ENCODE measurements around the gene DDA1. TPM values are rescaled to one million over a fixed set of nuclear protein-coding genes. Genes with fewer than 3 reads are reported as not detected.

DDA1 gene
- total and polyA plus RNA-seq, 2 of the 13 experiments (the other 11 are each of a cell fraction or from before 2014, with no cell fraction given): 24.5 to 26.0 TPM

GRCh38 chr19:17305517-17306284 is 3.7 kb upstream of the DDA1 start, which contains the start of gene MRPL34 (continued):
- TF ChIP-seq ZBTB2 (CRISPR knock-in tag; IDR thresholded peaks at IDR 0.05; ENCODE audit: low read depth) (no peak), ARNTL (CRISPR knock-in tag; IDR thresholded peaks at IDR 0.05) (no peak), ZFAT (CRISPR knock-in tag; conservative IDR thresholded peaks at IDR 0.05) (0 out of 2 replicates have a peak, but pooled peaks have one; percentile 28), ETV5 (CRISPR knock-in tag; IDR thresholded peaks at IDR 0.05; ENCODE audit: borderline replicate concordance) (peak; percentile 87; the same call in 1 of the 2 replicates), ZFP82 (CRISPR knock-in tag; IDR thresholded peaks at IDR 0.05; ENCODE audit: borderline replicate concordance) (peak; percentile 78; the same call in 1 of the 2 replicates), TMF1 (CRISPR knock-in tag; IDR thresholded peaks at IDR 0.05; ENCODE audit: low read depth) (no peak), CC2D1A (CRISPR knock-in tag; IDR thresholded peaks at IDR 0.05) (0 out of 2 replicates have a peak, but pooled peaks have one; percentile 59), CCAR2 (optimal IDR thresholded peaks at IDR 0.05; ENCODE audit: low read depth, low read length) (no peak), ZNF644 (CRISPR knock-in tag; IDR thresholded peaks at IDR 0.05; ENCODE audit: low read depth) (no peak), ZNF17 (CRISPR knock-in tag; IDR thresholded peaks at IDR 0.05) (no peak), GATA4 (IDR thresholded peaks at IDR 0.05; ENCODE audit: borderline replicate concordance, low read depth) (no peak), MLX (CRISPR knock-in tag; IDR thresholded peaks at IDR 0.05) (no peak), ZNF12 (CRISPR knock-in tag; IDR thresholded peaks at IDR 0.05) (0 out of 2 replicates have a peak, but pooled peaks have one; percentile 35), ZFP1 (CRISPR knock-in tag; IDR thresholded peaks at IDR 0.05) (no peak), DNMT3B (CRISPR knock-in tag; conservative IDR thresholded peaks at IDR 0.05) (0 out of 2 replicates have a peak, but pooled peaks have one; percentile 25), TP53 (CRISPR knock-in tag; conservative IDR thresholded peaks at IDR 0.05) (peak; percentile 80; the same call in 1 of the 2 replicates), CBFB (CRISPR knock-in tag; IDR thresholded peaks at IDR 0.05) (no peak), ZNF614 (CRISPR knock-in tag; IDR thresholded peaks at IDR 0.05; ENCODE audit: borderline replicate concordance) (peak; percentile 37; the same call in 1 of the 2 replicates), HOXA9 (CRISPR knock-in tag; IDR thresholded peaks at IDR 0.05; ENCODE audit: borderline replicate concordance) (no peak), ZNF766 (CRISPR knock-in tag; IDR thresholded peaks at IDR 0.05; ENCODE audit: borderline replicate concordance) (peak; percentile 50; the same call in 1 of the 2 replicates), ARNT (IDR thresholded peaks at IDR 0.05) (no peak), SMC3 (IDR thresholded peaks at IDR 0.05; ENCODE audit: low read length) (no peak; the same call in 1 of the 2 replicates), EEA1 (CRISPR knock-in tag; IDR thresholded peaks at IDR 0.05; ENCODE audit: borderline replicate concordance) (peak; percentile 52; the same call in 1 of the 2 replicates), MATR3 (CRISPR knock-in tag; IDR thresholded peaks at IDR 0.05) (no peak)
- TF ChIP-seq, protein P1, sequence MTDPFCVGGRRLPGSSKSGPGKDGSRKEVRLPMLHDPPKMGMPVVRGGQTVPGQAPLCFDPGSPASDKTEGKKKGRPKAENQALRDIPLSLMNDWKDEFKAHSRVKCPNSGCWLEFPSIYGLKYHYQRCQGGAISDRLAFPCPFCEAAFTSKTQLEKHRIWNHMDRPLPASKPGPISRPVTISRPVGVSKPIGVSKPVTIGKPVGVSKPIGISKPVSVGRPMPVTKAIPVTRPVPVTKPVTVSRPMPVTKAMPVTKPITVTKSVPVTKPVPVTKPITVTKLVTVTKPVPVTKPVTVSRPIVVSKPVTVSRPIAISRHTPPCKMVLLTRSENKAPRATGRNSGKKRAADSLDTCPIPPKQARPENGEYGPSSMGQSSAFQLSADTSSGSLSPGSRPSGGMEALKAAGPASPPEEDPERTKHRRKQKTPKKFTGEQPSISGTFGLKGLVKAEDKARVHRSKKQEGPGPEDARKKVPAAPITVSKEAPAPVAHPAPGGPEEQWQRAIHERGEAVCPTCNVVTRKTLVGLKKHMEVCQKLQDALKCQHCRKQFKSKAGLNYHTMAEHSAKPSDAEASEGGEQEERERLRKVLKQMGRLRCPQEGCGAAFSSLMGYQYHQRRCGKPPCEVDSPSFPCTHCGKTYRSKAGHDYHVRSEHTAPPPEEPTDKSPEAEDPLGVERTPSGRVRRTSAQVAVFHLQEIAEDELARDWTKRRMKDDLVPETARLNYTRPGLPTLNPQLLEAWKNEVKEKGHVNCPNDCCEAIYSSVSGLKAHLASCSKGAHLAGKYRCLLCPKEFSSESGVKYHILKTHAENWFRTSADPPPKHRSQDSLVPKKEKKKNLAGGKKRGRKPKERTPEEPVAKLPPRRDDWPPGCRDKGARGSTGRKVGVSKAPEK (CRISPR knock-in tag; IDR thresholded peaks at IDR 0.05; ENCODE audit: borderline replicate concordance): no peak
- TF ChIP-seq, protein P2, sequence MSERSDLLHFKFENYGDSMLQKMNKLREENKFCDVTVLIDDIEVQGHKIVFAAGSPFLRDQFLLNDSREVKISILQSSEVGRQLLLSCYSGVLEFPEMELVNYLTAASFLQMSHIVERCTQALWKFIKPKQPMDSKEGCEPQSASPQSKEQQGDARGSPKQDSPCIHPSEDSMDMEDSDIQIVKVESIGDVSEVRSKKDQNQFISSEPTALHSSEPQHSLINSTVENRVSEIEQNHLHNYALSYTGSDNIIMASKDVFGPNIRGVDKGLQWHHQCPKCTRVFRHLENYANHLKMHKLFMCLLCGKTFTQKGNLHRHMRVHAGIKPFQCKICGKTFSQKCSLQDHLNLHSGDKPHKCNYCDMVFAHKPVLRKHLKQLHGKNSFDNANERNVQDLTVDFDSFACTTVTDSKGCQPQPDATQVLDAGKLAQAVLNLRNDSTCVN (CRISPR knock-in tag; IDR thresholded peaks at IDR 0.05; ENCODE audit: borderline replicate concordance): no peak; the same call in 1 of the 2 replicates
